Neural cell (in vitro differentiated cells): ENCODE data around the gene ARSI.

Experiments
- POLR2AphosphoS5 ChIP-seq: IDR thresholded peaks from 2 replicates; pipeline ENCODE4 v1.6.1; 2012
- TF ChIP-seq, protein P1 (sequence below): fragments of 450-650 bp; IDR thresholded peaks from 2 replicates; pipeline ENCODE4 v1.5.1; 2014; ENCODE audit warnings: antibody characterized with exemption, mild to moderate bottlenecking, moderate library complexity; ENCODE audit not compliant: poor library complexity, severe bottlenecking

DNA sequence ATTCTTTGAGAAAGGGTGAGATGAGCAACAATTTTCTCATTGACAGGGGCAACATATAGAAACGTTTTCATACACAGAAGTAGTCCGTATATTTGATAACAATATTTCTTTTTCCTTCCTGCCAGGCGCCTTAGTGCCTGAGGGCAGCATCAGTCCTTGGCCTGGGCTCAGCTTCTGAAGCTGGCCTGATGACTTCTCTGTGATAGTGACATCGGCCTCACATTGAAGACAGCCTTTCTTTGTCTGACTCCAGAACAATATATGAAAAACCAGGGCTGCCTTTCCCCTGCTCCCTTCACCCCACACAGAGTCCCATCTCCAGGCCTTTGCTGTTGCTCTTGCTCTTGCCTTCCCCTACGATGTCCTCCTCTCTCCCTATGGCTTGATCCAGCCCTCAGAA is 30.7 kb upstream of the ARSI start:
- TF ChIP-seq, protein P1, sequence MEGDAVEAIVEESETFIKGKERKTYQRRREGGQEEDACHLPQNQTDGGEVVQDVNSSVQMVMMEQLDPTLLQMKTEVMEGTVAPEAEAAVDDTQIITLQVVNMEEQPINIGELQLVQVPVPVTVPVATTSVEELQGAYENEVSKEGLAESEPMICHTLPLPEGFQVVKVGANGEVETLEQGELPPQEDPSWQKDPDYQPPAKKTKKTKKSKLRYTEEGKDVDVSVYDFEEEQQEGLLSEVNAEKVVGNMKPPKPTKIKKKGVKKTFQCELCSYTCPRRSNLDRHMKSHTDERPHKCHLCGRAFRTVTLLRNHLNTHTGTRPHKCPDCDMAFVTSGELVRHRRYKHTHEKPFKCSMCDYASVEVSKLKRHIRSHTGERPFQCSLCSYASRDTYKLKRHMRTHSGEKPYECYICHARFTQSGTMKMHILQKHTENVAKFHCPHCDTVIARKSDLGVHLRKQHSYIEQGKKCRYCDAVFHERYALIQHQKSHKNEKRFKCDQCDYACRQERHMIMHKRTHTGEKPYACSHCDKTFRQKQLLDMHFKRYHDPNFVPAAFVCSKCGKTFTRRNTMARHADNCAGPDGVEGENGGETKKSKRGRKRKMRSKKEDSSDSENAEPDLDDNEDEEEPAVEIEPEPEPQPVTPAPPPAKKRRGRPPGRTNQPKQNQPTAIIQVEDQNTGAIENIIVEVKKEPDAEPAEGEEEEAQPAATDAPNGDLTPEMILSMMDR = no peak
- no peak for TF ChIP-seq POLR2AphosphoS5
